ENCODE data around the gene UVSSA.

GRCh38 chr4:1366371-1367229 lies 19.6 kb downstream of the UVSSA start:
- TF ChIP-seq CTCF (IDR thresholded peaks at IDR 0.05; ENCODE audit: low read depth, low read length) (no peak), EZH2phosphoT487 (IDR thresholded peaks at IDR 0.05; ENCODE audit: low read depth) (no peak)
